IMR-90 (cell line): ENCODE measurements around the gene LRRC8B. TPM values are rescaled to one million over a fixed set of nuclear protein-coding genes. Genes with fewer than 3 reads are reported as not detected.
A peak's percentile ranks its signal among the peaks of the same experiment; 100 is the strongest.

Source experiments
- ATAC-seq: fragments of 200-7000 bp; cut with Tn5 transposase; 2 replicates; pipeline ENCODE4 v1.9.1; 2020; ENCODE audit warnings: low read depth, mild to moderate bottlenecking, moderate library complexity
- BruUV-seq: library from RNA; stranded (reverse); fragments of 400-500 nt; replicated peaks from 2 replicates; lab custom pipeline; 2021; lab: Mats Ljungman, UMichigan
- CTCF ChIA-PET: fragments of 300-600 bp; formaldehyde crosslinking; extraction: SDS; loops from one replicate; lab custom pipeline; 2021; ENCODE audit warnings: antibody characterized with exemption; lab: Yijun Ruan, JAX
- POLR2A ChIA-PET: fragments of 300-600 bp; sonication (Branson Sonifier 250); formaldehyde crosslinking; loops from one replicate; lab custom pipeline; 2022; ENCODE audit warnings: antibody characterized with exemption; ENCODE audit not compliant: unreplicated experiment; lab: Charles Lee
- DNase-seq: peaks from one replicate; pipeline ENCODE4 v3.0.0; 2013
- H2AFZ ChIP-seq: replicated peaks from 2 replicates; pipeline ENCODE3; 2013; ENCODE audit warnings: low read length, mild to moderate bottlenecking; ENCODE audit not compliant: poor library complexity
- H2AK5ac ChIP-seq: 2 replicates; pipeline ENCODE4 v1.6.1; 2013; ENCODE audit warnings: low read depth, low read length, inconsistent platforms
- H2AK9ac ChIP-seq: replicated peaks from 2 replicates; pipeline ENCODE3; 2013; ENCODE audit warnings: mild to moderate bottlenecking, low read depth, low read length, moderate library complexity; ENCODE audit not compliant: poor library complexity
- H2BK120ac ChIP-seq: 2 replicates; pipeline ENCODE4 v1.6.1; 2013; ENCODE audit warnings: low read depth, low read length, inconsistent platforms
- H2BK15ac ChIP-seq: 3 replicates; pipeline ENCODE4 v1.6.1; 2013; ENCODE audit warnings: low read depth, low read length, inconsistent platforms
- H2BK20ac ChIP-seq: 2 replicates; pipeline ENCODE4 v1.6.1; 2013; ENCODE audit warnings: low read depth, mild to moderate bottlenecking, inconsistent platforms, low read length, moderate library complexity
- H2BK5ac ChIP-seq: 2 replicates; pipeline ENCODE4 v1.6.1; 2013; ENCODE audit warnings: mild to moderate bottlenecking, low read depth, low read length, inconsistent platforms; ENCODE audit not compliant: poor library complexity, severe bottlenecking
- H3K14ac ChIP-seq: replicated peaks from 2 replicates; pipeline ENCODE4 v1.6.1; 2013; ENCODE audit warnings: low read depth, low read length, inconsistent platforms
- H3K18ac ChIP-seq: 2 replicates; pipeline ENCODE4 v1.6.1; 2013; ENCODE audit warnings: low read depth, low read length, control low read depth
- H3K23ac ChIP-seq: 2 replicates; pipeline ENCODE4 v1.6.1; 2013; ENCODE audit warnings: low read depth, low read length, inconsistent platforms
- H3K27ac ChIP-seq: 2 replicates; pipeline ENCODE4 v1.5.1; 2013; ENCODE audit warnings: mild to moderate bottlenecking, control low read depth, low read length; ENCODE audit not compliant: insufficient read depth
- H3K27me3 ChIP-seq: 2 replicates; pipeline ENCODE4 v1.6.1; 2013; ENCODE audit warnings: low read length; ENCODE audit not compliant: control insufficient read depth, insufficient read depth
- H3K36me3 ChIP-seq: 2 replicates; pipeline ENCODE4 v1.6.1; 2013; ENCODE audit warnings: low read length, mixed read lengths; ENCODE audit not compliant: control insufficient read depth, insufficient read depth
- H3K4ac ChIP-seq: 2 replicates; pipeline ENCODE4 v1.6.1; 2013; ENCODE audit warnings: low read depth, low read length, inconsistent platforms
- H3K4me1 ChIP-seq: 2 replicates; pipeline ENCODE4 v1.6.1; 2013; ENCODE audit warnings: low read length, mixed read lengths; ENCODE audit not compliant: control insufficient read depth, insufficient read depth
- H3K4me2 ChIP-seq: 2 replicates; pipeline ENCODE4 v1.6.1; 2013; ENCODE audit warnings: low read depth, mild to moderate bottlenecking, control low read depth, low read length, moderate library complexity
- H3K4me3 ChIP-seq: 2 replicates; pipeline ENCODE4 v1.5.1; 2013; ENCODE audit warnings: low read depth, mild to moderate bottlenecking, control low read depth, low read length, moderate library complexity; ENCODE audit not compliant: insufficient read depth
- H3K56ac ChIP-seq: 2 replicates; pipeline ENCODE4 v1.6.1; 2013; ENCODE audit warnings: low read length, inconsistent platforms; ENCODE audit not compliant: insufficient read depth; ENCODE audit errors: extremely low read depth
- H3K79me1 ChIP-seq, 2 experiments: 2 replicates each; pipeline ENCODE4 v1.6.1; 2013; ENCODE audit warnings: low read length in 2 of 2, inconsistent platforms in 1 of 2, low read depth in 1 of 2
- H3K9ac ChIP-seq: 2 replicates; pipeline ENCODE4 v1.6.1; 2013; ENCODE audit warnings: low read depth, low read length, control low read depth
- H3K9me1 ChIP-seq: 2 replicates; pipeline ENCODE4 v1.6.1; 2013; ENCODE audit warnings: low read length, inconsistent platforms; ENCODE audit not compliant: insufficient read depth
- H3K9me3 ChIP-seq: 2 replicates; pipeline ENCODE4 v1.6.1; 2013; ENCODE audit warnings: low read length; ENCODE audit not compliant: control insufficient read depth, insufficient read depth
- H4K20me1 ChIP-seq: 2 replicates; pipeline ENCODE4 v1.6.1; 2013; ENCODE audit warnings: low read length, inconsistent platforms; ENCODE audit not compliant: insufficient read depth
- H4K5ac ChIP-seq: 2 replicates; pipeline ENCODE4 v1.6.1; 2013; ENCODE audit warnings: mild to moderate bottlenecking, low read depth, low read length, control low read depth
- H4K8ac ChIP-seq, 2 experiments: 2 replicates each; pipeline ENCODE4 v1.6.1; 2013; ENCODE audit warnings: low read depth in 2 of 2, low read length in 2 of 2, control low read depth in 1 of 2, inconsistent platforms in 1 of 2
- H4K91ac ChIP-seq: 2 replicates; pipeline ENCODE4 v1.6.1; 2013; ENCODE audit warnings: low read depth, low read length, inconsistent platforms; ENCODE audit not compliant: insufficient read depth
- BHLHE40 ChIP-seq: fragments of 150-350 bp; IDR thresholded peaks from 2 replicates; pipeline ENCODE4 v1.6.1; 2016; ENCODE audit warnings: mild to moderate bottlenecking, low read depth, low read length
- MAFK ChIP-seq: IDR thresholded peaks from 2 replicates; pipeline ENCODE4 v1.6.1; 2012; ENCODE audit warnings: low read depth, low read length, improper control_type of control experiment
- MAZ ChIP-seq: IDR thresholded peaks from 2 replicates; pipeline ENCODE4 v1.6.1; 2012; ENCODE audit warnings: low read depth, mild to moderate bottlenecking, low read length, improper control_type of control experiment, moderate library complexity, borderline replicate concordance
- POLR2A ChIP-seq: IDR thresholded peaks from 2 replicates; pipeline ENCODE4 v1.6.1; 2012; ENCODE audit warnings: mild to moderate bottlenecking, low read depth, low read length
- RCOR1 ChIP-seq: IDR thresholded peaks from 2 replicates; pipeline ENCODE4 v1.6.1; 2012; ENCODE audit warnings: mild to moderate bottlenecking, low read length, improper control_type of control experiment; ENCODE audit not compliant: insufficient replicate concordance
- RFX5 ChIP-seq: IDR thresholded peaks from 2 replicates; pipeline ENCODE4 v1.8.0; 2012; ENCODE audit warnings: low read depth, mild to moderate bottlenecking, low read length, moderate library complexity
- SMC3 ChIP-seq: fragments of 150-350 bp; IDR thresholded peaks from 2 replicates; pipeline ENCODE4 v1.6.1; 2016; ENCODE audit warnings: low read depth, mild to moderate bottlenecking, antibody characterized with exemption, low read length, moderate library complexity
- USF2 ChIP-seq: fragments of 150-350 bp; IDR thresholded peaks from 2 replicates; pipeline ENCODE4 v1.6.1; 2017; ENCODE audit warnings: mild to moderate bottlenecking, antibody characterized with exemption, low read length, low read depth
- dilution Hi-C: fragments of 300-500 bp; cut with HindIII; formaldehyde crosslinking; loops from one replicate; pipeline ENCODE4 v1.14.3; 2018; ENCODE audit warnings: low sequenced_read_pairs; ENCODE audit not compliant: unreplicated experiment
- in situ Hi-C: fragments of 300-500 bp; cut with MboI; formaldehyde crosslinking; loops from 3 replicates; pipeline ENCODE4 v1.14.3; 2019; ENCODE audit warnings: low sequenced_read_pairs, inconsistent platforms, mixed read lengths
- intact Hi-C: fragments of 100-400 bp; cut with micrococcal nuclease; formaldehyde crosslinking; loops from 2 replicates; pipeline ENCODE4 v1.10.0; 2022
- polyA plus RNA-seq, 3 experiments: library from polyadenylated mRNA; depleted of rRNA; stranded (reverse); fragments of >200 nt; gene quantifications; 2 replicates each; pipeline ENCODE4 v1.2.3, GENCODE V29; 2012; ENCODE audit warnings: low replicate concordance in 1 of 3
- total RNA-seq: library from RNA; depleted of rRNA; stranded (reverse); fragments of >200 nt; gene quantifications from 2 replicates; pipeline ENCODE4 v1.2.3, GENCODE V29; 2012
- TF ChIP-seq, protein P1 (sequence below): fragments of 150-350 bp; IDR thresholded peaks from 2 replicates; pipeline ENCODE4 v1.6.1; 2016; ENCODE audit warnings: low read depth, mild to moderate bottlenecking, low read length, moderate library complexity, borderline replicate concordance

The LRRC8B gene
- total and polyA plus RNA-seq, 2 of the 4 experiments (the other 2 are of a cell fraction): 0.74 to 1.8 TPM

DNA sequence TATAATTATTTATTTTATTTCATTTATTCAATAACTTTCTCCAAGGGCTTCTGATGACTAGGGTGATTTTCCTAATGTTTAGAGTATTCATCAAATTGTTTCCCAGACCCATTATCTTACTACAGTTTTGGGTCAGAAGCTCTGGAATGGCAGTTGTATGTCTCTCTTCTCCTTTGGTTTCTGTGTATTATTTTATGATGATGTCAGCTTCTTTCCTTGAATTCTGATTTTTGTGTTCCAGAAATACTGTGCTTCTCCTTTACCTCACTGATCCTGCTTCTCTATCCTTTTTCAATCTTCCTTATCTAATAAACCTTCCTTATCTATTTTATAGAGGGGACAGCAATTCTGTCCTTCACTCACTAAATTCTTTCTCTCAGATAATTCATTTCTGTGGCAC is 48.8 kb downstream of the LRRC8B start:
- Histone ChIP-seq H2BK120ac (no peak overlapping the region), H3K27me3 (no peaks in the 10 kb centered on the region; the same call in 1 of the 2 replicates), H3K4ac (no peak overlapping the region), H3K36me3 (no peaks in the 10 kb centered on the region), H3K56ac (no peak overlapping the region), H3K9me3 (no peaks in the 10 kb centered on the region), H3K18ac (no peak overlapping the region), H3K14ac (no peak overlapping the region), H3K27ac (no peak overlapping the region), H2AFZ (no peak overlapping the region), H2BK5ac (no peak overlapping the region), H2AK9ac (no peak overlapping the region), H3K9ac (no peak overlapping the region), H3K4me2 (no peak overlapping the region), H3K23ac (no peak overlapping the region), H4K8ac (no peak overlapping the region), H3K9me1 (no peaks in the 10 kb centered on the region), H3K4me3 (no peak overlapping the region), H3K4me1 (no peaks in the 10 kb centered on the region), H2BK20ac (no peak overlapping the region), H3K79me1 (no peaks in the 10 kb centered on the region), H4K20me1 (no peaks in the 10 kb centered on the region), H4K5ac (no peak overlapping the region), H2BK15ac (no peak overlapping the region), H4K91ac (no peak overlapping the region), H2AK5ac (no peak overlapping the region)
- ChIA-PET CTCF (interaction anchor here (1.4 kb wide), 1 partner anchor 189 kb away, joined by 3 read pairs; no protein-coding TSS in a partner anchor), POLR2A (interaction anchor here (0.6 kb wide), 1 partner anchor 429 kb away, joined by 3 read pairs; no protein-coding TSS in a partner anchor)
- in situ Hi-C loops (no loop called here), dilution Hi-C loops (no loop called here), intact Hi-C loops (no loop called here)
- TF ChIP-seq POLR2A (no peak), SMC3 (no peak), USF2 (no peak), MAFK (peak; percentile 86), MAZ (no peak), RCOR1 (no peak), BHLHE40 (no peak), RFX5 (no peak)
- TF ChIP-seq, protein P1, sequence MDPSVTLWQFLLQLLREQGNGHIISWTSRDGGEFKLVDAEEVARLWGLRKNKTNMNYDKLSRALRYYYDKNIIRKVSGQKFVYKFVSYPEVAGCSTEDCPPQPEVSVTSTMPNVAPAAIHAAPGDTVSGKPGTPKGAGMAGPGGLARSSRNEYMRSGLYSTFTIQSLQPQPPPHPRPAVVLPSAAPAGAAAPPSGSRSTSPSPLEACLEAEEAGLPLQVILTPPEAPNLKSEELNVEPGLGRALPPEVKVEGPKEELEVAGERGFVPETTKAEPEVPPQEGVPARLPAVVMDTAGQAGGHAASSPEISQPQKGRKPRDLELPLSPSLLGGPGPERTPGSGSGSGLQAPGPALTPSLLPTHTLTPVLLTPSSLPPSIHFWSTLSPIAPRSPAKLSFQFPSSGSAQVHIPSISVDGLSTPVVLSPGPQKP: no peak
- BruUV-seq: no TSS peak
- DNase-seq (no peak), ATAC-seq (no peak)
